Measurements from ENCODE around the gene RNF121. TPM values are rescaled to one million over a fixed set of nuclear protein-coding genes. Genes with fewer than 3 reads are reported as not detected.

The RNF121 gene
- total RNA-seq, 1 donor from 2014 or later, result 23.0 TPM

DNA sequence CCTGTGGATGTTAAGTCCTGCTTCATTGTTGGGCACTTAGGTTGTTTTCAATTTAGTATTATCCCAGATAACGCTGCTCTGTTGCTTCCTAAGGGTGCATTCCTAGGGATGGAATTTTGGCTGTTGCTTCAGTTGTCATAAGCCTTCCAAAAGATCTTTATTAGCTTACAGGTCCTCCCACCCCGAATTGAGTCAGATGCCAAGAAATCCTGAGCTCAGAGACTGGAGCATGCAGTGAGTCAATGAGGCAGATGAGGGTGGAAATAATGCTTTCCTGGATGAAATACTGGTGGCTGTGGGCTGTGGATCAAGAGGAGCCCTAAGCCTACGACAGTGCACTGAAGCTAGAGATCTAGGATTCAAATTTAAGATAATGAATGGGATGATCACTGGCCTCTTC lies 59.2 kb downstream of the RNF121 start:
- peaks cover 7% of the 10 kb centered on the region for H3K4me1 ChIP-seq
- no peaks in the 10 kb centered on the region for H3K27me3 ChIP-seq (ENCODE audit: low read depth)
- H3K27ac ChIP-seq (replicated peaks), result no peak overlapping the region
- peaks cover 45% of the 10 kb centered on the region for H3K36me3 ChIP-seq
- no peak overlapping the region for H3K4me3 ChIP-seq
- H3K9me3 ChIP-seq (replicated peaks), result no peaks in the 10 kb centered on the region
- intact Hi-C loops (cut with micrococcal nuclease), result no loop called here
- DNase-seq, result no peak
- TF ChIP-seq, protein P1, sequence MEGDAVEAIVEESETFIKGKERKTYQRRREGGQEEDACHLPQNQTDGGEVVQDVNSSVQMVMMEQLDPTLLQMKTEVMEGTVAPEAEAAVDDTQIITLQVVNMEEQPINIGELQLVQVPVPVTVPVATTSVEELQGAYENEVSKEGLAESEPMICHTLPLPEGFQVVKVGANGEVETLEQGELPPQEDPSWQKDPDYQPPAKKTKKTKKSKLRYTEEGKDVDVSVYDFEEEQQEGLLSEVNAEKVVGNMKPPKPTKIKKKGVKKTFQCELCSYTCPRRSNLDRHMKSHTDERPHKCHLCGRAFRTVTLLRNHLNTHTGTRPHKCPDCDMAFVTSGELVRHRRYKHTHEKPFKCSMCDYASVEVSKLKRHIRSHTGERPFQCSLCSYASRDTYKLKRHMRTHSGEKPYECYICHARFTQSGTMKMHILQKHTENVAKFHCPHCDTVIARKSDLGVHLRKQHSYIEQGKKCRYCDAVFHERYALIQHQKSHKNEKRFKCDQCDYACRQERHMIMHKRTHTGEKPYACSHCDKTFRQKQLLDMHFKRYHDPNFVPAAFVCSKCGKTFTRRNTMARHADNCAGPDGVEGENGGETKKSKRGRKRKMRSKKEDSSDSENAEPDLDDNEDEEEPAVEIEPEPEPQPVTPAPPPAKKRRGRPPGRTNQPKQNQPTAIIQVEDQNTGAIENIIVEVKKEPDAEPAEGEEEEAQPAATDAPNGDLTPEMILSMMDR (IDR thresholded peaks at IDR 0.05; ENCODE audit: borderline replicate concordance), result no peak

DNA sequence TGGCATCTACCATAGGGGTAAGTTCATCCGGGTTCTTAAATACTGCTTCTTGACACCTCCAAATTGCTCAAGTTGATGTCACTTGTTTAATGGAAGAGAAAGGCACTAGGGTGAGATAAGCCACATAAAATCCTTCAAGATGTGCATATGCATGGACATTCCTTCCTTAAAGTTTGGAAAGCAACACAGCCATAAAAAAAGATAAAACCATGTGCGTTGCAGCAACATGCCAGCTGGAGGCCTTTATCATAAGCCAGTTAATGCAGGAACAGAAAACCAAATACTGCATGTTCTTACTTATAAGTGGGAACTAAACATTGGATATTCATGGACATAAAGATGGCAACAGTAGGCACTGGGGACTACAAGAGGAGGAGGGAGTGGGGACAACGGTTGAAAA lies 61.9 kb downstream of the RNF121 start:
- peaks cover 7% of the 10 kb centered on the region for H3K4me1 ChIP-seq
- no peak overlapping the region for H3K4me3 ChIP-seq
- intact Hi-C loops (cut with micrococcal nuclease), result no loop called here
- DNase-seq, result no peak
- no peaks in the 10 kb centered on the region for H3K9me3 ChIP-seq (replicated peaks)
- TF ChIP-seq, protein P1 (IDR thresholded peaks at IDR 0.05; ENCODE audit: borderline replicate concordance), result no peak
- H3K27ac ChIP-seq (replicated peaks), result no peak overlapping the region
- peaks cover 22% of the 10 kb centered on the region for H3K36me3 ChIP-seq
- H3K27me3 ChIP-seq (ENCODE audit: low read depth), result no peaks in the 10 kb centered on the region

DNA sequence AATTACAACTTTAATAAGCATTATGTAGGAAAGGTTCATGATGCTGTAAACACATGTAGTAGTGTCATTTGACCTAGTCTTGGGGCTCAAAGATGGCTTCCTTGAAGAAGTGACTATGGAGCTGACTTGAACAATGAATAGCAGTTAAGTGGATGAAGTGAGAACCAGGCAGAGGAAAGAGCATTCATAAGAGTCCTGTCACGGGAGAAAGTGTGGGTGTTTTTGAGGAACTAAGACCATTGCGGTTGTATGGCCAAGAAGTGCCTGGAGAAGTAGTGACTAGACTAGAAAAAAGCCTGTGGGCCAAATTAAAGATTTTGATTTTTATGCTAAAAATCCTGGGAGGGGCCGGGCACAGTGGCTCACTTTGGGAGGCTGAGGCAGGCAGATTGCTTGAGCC lies 62.6 kb downstream of the RNF121 start:
- Histone ChIP-seq H3K27ac (replicated peaks) (no peak overlapping the region), H3K36me3 (peaks cover 19% of the 10 kb centered on the region), H3K27me3 (ENCODE audit: low read depth) (no peaks in the 10 kb centered on the region), H3K4me1 (peaks cover 7% of the 10 kb centered on the region), H3K4me3 (no peak overlapping the region), H3K9me3 (replicated peaks) (no peaks in the 10 kb centered on the region)
- TF ChIP-seq, protein P1 (IDR thresholded peaks at IDR 0.05; ENCODE audit: borderline replicate concordance), result no peak
- DNase-seq, result no peak
- intact Hi-C loops (cut with micrococcal nuclease), result no loop called here

DNA sequence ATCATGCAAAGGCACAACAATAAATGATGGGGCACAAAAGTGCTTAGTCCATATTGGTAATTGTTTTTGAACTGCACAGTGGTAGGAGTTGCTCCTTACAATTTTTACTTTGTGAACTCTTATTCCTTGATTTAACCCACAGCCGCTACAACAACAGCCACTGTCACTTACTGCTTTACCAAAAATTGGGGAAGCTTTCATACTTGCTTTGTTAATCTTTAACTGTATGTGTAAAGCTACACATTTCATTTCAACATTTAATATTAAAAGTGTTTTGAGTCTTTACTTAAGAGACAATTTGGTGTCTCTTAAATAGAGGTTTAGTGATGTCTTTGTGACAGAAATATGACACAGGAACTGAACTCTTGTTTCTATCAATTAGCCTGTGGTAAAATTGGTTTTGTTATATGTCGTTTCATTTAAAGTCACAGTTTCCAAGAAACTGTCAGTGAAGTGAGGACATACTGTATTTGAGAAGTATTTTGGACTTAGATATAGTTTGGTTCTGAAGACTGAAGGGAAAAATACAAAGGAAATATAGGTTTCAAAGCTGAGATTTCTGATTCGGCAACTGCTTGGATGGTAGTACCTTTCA lies 63.4 kb downstream of the RNF121 start:
- intact Hi-C loops (cut with micrococcal nuclease), result no loop called here
- Histone ChIP-seq H3K4me1 (peaks cover 13% of the 10 kb centered on the region), H3K27ac (replicated peaks) (no peak overlapping the region), H3K27me3 (ENCODE audit: low read depth) (no peaks in the 10 kb centered on the region), H3K36me3 (peaks cover 19% of the 10 kb centered on the region), H3K9me3 (replicated peaks) (no peaks in the 10 kb centered on the region), H3K4me3 (no peak overlapping the region)
- DNase-seq, result no peak
- TF ChIP-seq, protein P1 (IDR thresholded peaks at IDR 0.05; ENCODE audit: borderline replicate concordance), result no peak

DNA sequence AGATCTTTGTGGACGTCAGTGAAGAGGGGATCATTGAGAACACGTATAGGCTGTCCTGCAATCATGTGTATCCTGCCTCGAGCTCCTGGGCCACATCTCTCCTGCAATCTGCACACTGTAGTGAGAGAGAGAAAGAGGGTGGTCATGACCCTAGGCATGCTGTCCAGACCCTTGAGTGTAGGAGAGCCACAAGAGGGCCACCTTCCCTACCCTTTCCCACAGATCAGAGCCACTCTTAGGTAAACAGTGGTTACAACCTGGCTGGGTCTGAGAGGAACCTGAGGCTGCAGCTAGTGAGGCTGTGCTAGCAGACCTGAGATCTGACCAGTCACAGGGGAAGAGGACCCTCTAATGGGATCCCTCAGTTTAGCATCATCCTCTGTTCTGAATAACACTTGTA lies 65.9 kb downstream of the RNF121 start:
- TF ChIP-seq, protein P1 (IDR thresholded peaks at IDR 0.05; ENCODE audit: borderline replicate concordance), result no peak
- Histone ChIP-seq H3K36me3 (peaks cover 19% of the 10 kb centered on the region), H3K27me3 (ENCODE audit: low read depth) (no peaks in the 10 kb centered on the region), H3K4me1 (peaks cover 30% of the 10 kb centered on the region), H3K4me3 (no peak overlapping the region), H3K9me3 (replicated peaks) (no peaks in the 10 kb centered on the region), H3K27ac (replicated peaks) (no peak overlapping the region)
- intact Hi-C loops (cut with micrococcal nuclease), result no loop called here
- no peak for DNase-seq

Measured in left ventricle myocardium inferior (tissue), 1 donor.